Activated CD4-positive, alpha-beta T cell treated with anti-CD3 and anti-CD28 coated beads for 48 hours (primary cell): ENCODE results near the gene ARHGEF7.

Experiments
- DNase-seq: peaks from one replicate; pipeline ENCODE4 v3.0.0-alpha.2; 2020

ARHGEF7 gene

DNA sequence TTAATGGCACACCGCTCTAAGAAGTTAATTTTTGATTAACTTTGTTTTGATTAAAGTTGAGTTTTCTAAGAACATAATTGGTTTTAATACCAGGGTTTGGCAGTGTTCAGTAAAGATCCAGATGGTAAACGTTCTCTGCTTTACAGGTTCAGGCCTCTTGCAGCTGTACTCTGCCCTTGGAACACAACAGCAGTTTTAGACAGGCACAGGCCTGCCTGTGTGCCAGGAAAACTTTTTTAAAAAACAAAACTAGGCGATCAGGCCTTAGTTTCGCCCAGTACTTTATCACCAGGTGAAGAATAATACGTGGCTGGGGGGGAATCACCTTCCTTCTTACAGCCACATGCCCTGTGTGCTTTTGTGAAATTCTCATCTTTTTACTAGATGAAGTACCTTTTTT is 167.3 kb downstream of the ARHGEF7 start:
- DNase-seq: no peak

DNA sequence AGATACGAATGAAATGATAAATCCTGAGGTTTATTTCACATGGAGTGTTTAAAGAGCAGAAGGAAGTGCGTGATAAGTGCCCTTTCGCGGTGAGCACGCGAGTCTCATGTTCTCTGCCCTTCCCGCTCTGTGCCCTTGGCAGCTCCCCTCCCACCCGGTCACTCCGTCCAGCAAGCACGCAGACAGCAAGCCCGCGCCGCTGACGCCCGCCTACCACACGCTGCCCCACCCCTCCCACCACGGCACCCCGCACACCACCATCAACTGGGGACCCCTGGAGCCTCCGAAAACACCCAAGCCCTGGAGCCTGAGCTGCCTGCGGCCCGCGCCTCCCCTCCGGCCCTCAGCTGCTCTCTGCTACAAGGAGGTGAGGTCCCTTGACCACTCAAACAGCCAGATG is 167.9 kb downstream of the ARHGEF7 start:
- no peak for DNase-seq

DNA sequence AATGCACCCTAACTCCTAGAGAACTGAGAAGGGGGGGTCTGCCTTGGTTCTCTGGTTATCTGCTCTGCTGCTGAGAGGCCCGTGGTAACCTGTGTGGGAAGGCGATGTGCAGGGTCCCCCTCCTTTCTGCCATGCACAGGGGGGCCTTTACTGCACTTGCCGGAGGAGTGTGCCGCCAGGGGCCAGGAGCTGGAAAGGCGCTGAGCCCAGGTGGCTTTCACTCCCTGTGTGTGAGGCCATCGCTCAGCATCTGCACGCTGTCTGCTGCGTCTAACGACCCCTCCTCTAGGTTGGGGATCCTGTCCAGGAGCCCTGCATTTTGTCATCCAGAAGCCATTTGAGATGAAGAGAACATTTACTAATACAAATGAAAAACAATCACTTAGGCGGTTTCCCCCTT is 168.3 kb downstream of the ARHGEF7 start:
- no peak for DNase-seq

DNA sequence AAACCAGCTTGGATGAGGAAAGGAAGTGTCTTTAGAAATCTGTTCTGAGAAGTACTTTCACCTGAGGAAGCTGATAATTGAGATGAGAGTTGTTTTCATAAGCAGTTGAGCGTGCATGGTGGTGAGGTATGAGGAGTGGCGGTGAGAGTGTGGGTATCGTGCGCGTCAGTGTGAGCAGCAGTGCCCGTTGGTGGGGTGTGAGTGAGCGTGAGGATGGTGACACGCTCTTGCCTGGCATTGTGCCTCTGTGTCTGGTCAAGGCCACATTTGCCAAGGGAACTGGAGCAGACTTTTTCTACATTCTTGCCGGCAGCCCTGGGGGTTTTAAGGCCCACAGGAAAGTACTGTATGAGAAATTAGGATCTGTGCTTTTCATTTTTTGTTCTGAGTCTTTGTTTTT is 168.9 kb downstream of the ARHGEF7 start:
- no peak for DNase-seq

DNA sequence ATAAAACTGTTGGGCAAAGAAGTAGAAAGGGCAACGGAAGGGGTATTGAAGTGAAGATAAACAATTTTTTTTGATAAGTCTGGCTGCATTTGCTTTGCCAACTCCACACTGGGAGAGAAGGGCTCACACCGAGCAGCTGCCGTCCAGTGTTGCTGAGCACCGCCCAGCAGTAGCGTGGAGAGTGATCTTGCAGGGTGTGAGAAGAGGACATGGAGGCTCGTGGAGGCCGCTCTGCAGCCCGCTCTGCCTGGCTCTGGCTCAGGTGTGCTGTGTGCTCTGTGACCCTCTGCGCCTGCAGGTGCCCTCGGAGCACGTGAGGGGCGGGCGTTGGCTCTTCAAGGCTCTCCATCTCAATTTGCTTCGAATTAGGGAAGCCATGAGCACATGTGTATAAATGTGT is 169.5 kb downstream of the ARHGEF7 start:
- DNase-seq: no peak

DNA sequence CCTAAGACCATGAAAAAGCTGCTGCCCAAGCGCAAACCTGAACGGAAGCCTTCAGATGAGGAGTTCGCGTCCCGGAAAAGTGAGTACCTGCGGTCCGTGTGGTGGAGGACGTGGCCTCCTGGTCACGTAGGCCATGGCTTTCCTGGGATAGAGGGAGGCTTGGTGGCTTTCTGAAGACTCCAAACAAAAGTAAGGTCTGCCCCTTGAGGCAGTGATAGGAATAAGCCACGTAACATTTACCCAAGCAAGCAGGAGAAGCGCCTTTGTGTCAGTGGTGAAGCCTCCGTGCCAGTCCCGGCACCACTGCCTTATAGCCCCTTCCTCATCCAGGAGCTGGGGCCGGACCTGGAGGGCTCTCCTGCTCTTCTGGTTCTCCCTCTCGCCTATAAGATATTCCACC is 171.1 kb downstream of the ARHGEF7 start:
- no peak for DNase-seq

DNA sequence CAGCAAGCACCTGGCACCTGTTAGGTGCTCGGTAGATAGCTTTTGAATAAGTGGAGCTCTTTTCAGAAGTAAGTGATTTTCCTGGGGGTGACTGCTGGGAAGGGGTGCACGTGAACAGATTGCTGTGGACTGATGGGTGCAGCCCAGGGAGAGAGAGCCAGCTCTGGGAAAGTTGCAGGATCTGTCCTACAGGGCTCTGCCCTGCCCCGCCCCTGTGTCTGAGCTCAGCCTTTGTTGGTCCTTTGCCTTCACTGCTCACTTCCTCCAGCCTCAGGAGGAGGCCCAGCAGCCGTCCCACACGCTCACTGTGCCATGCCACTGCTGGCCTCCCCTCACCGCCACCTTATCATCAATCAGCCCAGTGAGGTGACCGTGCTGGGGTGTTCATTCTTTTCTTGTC is 171.6 kb downstream of the ARHGEF7 start:
- DNase-seq: no peak

DNA sequence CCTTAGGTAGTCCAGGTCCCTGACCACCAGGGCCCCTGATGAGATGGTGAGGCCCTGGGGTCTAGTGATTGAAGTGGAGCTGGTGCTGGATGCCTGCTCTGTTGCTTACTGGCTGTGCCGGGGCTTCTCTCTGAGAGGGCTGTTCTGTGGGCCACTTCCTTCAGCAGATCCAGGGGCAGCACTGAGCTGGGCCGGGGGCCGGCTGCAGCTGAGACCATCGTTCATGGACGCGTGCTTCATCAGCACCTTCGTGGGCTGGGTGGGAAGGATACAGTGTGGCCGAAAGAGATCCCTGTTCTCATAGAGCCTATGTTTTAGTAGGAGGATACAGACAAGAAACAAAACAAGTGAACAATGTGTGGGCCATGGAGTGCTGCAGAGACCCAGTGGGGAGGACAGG is 172.1 kb downstream of the ARHGEF7 start:
- DNase-seq: no peak

DNA sequence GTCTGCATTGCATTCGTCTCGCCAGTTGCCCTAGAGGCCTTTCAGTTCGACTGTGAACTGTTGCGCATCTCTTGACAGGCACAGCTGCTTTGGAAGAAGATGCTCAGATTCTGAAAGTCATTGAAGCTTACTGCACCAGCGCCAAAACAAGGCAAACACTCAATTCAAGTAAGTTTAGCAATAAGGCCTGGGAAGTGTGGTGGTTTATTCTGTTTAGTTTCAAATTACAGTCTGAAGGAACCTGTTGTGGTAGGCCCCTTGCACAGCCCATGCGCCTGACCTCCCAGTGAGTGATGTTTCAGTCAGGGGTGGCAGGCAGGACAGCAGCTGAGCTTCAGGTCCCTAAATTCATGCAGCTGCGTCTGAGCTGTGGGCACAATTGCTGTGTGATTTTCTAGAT is 173.2 kb downstream of the ARHGEF7 start:
- DNase-seq: no peak

DNA sequence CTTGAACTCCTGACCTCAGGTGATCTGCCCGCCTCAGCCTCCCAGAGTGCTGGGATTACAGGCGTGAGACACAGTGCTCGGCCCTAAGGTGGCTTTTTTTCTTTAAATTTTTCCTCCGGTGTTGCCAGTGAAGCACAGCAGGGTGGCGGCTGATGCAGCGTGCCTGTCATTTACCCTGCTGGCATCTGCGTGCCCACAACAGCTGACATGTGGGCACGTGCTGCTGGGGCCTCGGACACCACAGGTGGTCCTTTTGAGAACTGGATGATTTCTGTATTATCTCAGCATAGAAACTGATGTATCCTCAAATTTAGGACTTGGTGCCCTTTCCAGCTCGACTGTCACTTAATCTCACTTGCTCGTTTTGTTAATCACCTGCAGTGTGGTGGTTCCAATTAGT is 174.1 kb downstream of the ARHGEF7 start:
- DNase-seq: no peak

DNA sequence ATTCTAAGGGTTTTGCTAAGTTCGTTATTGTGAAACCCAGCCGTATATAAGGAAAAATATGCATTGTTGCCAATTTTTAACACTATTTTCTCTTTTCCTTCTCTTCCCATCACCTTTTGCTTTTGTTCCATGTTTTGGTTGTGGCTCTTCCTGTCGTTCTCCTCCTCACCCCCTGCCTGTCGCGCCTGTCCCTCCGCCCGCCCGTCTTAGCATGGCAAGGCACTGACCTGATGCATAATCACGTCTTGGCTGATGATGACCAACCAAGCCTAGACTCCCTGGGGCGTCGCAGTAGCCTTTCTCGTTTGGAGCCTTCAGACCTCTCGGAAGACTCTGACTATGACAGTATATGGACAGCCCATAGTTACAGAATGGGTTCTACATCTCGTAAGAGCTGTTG is 176.8 kb downstream of the ARHGEF7 start:
- no peak for DNase-seq

DNA sequence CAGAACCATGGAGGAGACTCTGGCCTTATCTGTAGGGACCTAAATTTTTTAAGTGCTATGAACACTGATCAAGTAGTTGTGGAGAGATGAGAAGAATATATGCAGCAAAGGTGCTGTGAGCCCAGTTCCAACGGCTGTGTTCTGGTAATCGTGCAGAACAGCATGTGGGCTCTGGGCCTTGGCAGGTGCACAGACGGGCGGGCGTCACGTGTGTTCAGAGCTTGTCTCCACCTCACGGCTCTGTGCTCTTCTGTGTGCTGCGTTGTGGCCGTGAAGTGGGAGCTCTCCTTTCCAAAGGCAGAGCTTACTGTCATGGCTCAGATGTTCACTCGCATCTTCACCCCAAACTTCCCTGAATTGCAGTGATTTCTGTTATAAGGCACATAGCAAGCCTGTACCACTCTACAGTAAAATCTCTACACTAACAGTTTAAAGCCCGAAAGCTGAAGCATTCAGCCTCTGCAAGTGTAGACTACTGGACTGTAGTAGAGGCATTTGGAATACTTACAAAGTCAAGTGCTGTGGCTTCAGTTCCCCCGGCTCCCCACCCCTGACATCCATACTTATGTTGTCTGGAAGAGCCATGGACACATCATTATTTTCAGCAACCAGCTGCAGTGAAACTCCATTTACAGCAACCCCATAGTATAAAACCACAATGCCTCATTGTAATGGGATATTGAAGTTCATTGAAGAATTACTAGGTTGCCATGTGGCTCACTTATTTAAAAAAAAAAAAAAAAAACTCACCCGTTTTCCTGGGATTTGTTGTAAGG is 177.8 kb downstream of the ARHGEF7 start:
- no peak for DNase-seq

DNA sequence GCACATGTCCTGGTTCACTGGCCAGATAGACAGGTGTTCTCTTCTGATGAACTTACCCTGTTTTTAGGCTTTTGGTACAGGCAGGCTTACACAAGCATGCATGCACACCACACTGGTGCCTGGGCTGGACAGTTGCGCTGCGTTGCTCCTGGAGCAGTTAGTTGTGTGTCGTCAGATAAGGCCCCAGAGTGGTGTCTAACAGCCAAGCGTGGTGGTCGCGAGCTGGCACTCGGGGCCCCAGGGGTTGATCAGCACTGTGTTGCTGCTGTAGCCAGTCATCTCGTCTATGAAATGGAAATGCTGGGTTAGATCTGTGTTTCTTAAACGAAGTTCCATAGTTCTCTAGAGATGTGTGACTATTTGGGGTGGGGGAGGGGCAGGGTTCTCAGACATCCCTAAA is 180.8 kb downstream of the ARHGEF7 start:
- no peak for DNase-seq

DNA sequence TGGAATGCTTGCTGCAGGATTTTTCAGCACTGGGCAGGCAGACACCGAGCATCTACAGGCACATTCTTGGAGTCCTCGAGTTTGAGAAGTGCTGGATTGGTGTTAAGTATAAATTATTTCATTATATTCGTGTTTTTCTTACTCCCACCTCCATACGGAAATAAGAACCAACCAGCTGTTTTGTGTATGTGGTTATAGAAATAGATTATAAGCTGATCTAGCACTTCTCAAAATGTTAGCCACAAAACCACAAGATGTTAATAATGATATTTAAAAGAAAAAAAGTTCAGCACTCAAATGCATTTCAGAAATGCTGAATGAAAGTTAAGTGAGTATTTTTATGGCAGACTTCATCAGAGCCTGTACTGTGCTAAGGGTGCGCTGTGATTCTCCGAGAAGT is 181.3 kb downstream of the ARHGEF7 start:
- DNase-seq: no peak

DNA sequence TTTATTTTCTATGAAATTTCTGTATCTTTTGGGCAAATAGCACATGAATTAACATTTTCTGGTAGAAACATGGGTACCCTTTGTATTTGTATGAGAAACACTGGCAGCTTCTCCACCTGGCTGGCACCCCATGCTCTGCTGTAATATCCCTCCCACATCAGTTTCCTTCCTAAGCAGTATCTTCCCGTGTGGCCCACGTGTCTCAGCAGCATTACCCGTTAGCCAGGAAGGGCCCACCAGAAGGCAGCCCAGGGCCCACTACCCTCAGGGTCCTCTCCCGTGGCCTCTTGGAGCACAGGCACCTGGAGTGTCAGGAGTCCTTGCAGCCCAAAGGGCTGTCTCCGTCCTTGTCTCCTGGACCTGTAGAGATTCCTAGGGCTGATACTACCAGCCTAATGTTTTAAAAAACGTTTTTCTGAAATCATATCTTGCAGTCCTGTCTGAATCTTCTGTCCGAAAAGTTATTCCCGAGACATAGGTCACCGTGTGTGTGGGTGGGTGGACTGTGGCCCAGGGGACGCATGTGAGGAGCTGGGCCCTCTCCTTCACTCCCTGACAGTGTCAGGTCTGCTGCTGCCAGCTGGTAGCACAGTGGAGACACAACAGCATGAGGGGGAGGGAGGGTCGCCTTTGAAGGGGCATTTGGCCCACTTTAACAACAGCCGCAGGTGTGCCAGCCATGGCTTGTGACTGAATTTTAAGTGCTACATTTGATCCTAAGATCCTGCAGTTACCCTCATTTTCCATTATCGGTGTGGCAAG is 183.3 kb downstream of the ARHGEF7 start:
- DNase-seq: no peak

DNA sequence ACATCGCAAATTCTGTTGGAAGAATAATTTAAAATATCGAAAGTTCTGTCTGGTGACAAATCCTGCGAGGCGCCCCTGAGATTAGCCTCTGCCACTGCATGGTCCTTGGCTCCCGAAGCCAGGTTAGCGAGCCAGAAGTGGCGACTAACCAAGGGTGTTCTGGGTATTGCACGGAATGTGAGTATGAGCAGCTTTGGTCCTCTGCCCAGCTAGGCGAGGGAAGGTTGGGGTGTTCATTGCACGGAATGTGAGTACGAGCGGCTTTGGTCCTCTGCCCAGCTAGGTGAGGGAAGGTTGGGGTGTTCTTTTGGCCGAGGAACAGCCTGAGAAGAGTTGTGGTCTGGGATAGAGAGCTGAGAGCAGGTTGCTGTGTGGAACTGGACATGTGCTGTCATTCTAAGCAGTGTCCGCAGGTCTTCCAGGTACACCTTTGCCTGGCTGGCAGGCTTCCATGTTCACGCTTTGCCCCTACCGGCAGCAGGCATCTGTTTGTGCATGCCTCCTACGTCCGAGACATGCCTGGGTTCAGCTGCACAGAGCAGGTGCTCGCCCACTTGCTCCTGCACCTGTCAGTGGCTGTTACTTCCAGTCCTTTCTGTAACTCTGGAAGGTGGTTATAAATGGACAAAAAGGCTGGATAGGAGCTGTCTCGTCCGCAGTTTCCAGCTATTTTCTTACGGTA is 187.1 kb downstream of the ARHGEF7 start:
- no peak for DNase-seq

DNA sequence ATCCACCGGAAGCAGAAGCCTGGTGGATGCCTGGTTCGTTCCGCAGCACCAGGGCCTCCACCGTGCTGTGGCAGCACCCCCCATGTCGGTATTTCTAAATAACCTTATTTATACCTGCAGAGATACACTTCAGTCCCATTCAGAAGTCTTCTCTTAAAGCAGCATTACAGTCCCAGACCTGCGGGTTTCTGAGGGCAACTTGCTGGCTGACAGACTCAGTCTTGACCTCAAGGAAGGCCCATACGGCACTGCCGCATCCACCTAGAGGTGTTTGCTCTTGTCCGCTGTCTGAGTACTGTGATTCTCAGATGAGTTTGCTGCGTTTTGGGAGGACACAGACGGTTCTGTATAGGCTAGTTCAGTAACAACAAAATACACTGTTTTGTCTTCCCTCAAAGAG is 188.4 kb downstream of the ARHGEF7 start:
- no peak for DNase-seq

DNA sequence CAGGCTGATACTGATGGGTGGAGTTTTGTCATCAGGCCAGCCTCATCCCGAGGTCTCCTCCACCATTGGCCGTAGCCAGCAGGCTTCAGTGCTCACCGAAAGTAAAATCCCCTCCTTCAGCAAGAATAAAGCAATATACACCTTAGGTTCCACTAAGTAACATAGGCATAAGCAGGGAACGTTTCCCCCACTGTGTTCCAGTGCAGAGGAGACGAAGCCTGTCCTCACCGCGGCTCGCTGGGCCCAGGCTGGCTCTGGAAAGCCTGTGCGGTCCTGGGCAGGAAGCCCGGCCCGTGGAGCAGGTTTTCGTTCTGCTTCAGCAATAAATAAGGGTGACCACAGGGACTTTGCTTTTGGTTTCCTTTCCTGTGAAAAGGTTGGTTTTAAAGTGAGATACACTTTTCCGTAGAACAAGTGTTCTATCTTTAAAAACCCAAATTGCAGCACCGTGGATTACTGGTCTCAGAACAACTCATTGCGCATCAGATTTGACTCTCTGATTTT is 189.0 kb downstream of the ARHGEF7 start:
- no peak for DNase-seq

DNA sequence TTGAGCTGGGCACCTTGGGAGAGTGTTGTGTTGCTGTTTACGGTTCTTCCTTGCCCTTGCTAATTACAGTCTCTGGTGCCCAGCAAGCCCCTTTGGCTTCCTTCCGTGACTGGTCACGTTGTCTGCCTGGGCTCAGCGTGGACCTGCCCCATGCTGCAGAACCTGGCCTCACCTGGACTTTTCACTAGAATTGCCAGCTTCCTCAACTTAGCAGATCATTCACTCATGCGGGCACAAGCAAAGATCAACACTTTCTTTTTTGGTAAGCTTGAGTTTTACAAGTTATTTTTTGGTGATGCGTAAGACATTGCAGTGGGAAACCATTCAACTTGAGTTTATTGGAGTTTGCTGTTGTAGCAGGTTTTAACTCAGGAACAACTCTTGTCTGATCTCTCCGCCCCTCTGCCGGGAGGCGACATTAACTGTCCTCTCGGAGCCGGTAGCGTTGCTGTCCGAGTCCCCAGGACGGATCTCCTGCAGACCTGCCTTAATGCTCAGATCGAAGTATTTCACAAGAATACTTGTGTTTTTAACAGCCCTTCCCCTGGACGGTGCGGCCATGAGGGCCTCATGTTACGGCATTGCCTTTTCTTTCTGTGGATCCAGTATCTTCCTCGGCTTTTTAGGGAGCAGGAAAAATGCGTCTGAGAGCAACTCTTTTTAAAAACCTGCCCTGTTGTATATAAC is 189.6 kb downstream of the ARHGEF7 start:
- DNase-seq: no peak

DNA sequence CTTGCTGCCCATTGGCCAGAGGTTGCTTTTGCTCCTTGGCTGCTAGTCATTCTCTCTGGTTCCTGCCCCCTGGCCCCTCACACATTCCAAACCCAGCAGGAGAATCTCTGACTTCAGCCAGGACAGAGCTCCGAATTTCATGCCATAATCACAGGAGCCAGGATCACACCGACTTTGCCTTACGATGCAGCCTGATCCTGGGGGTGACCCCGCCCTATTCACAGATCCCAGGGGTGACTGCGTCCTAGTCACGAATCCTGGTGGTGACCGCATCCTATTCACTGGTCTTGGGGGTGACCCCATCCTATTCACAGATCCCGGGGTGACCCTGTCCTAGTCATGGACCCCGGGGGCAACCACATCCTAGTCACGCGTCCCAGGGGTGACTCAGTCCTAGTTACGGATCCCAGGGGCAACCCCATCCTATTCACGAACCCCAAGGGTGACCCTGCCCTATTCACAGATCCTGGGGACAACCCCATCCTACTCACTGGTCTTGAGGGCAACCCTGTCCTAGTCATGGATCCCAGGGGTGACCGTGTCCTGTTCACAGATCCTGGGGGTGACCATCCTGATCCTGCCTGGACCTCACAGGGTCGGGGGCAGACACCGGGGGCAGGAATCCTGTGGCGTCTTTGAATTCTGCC is 198.0 kb downstream of the ARHGEF7 start:
- DNase-seq: no peak

DNA sequence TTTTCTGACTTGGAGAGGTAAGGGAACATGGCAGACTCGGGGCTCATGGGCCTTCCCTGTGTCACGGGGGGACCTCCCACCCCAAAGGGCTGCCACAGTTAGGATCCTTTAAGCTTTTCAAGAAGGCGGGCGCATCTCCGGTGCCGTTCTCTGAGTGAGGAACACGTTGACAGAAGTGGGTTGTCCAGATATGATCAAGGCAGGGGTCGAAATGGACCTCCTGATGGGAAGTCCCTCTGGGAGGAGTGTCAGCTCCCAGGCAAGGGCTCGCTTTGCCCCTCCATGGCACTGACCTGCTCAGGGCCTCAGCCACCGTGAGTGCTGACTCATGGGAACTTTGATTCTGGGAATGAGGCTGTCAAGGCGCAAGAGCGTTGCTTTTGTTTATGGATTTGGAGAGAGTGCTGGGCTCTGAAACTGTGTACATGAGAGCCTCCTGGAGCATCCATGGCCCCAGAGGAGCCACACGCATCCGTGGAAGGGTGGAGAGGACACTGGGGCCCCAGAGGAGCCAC is 198.9 kb downstream of the ARHGEF7 start:
- no peak for DNase-seq

DNA sequence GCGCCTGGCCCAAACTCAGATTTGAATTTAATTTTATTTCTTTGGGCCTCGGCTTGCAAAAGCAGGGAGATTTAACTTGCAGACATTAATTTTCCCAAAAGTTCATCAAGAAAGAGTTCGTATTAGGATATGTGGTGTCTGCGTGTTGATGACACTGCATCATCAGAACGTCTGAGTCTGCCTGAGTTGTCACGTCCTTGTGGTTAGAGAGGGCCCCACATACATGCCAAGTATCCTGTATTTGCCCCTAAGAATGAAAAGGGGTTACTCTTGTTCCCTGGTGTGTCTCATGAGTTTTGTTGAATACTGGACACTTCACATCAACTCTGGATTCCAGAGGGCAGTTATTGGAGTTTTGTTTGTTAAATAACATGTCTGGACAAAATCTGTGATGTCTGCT is 199.7 kb downstream of the ARHGEF7 start:
- no peak for DNase-seq
